Body of pancreas (tissue), 4 donors: ENCODE results near the gene PKNOX2. TPM values are rescaled to one million over a fixed set of nuclear protein-coding genes. Genes with fewer than 3 reads are reported as not detected.

Source experiments
- ATAC-seq: fragments of 150-250 bp; one replicate; pipeline ENCODE4 v1.9.1; 2016
- DNase-seq, 4 donors: peaks; one replicate each; pipeline ENCODE4 v3.0.0-alpha.2; 2019
- H3K27ac ChIP-seq, 4 donors: fragments of 200-600 bp; sonication (generic); 1 replicate in 3 of 4; 2 replicates in 1 of 4; pipeline versions ENCODE4 v1.5.1 to v1.6.1; 2016 to 2019; ENCODE audit warnings: mild to moderate bottlenecking in 1 of 4, mixed read lengths in 1 of 4, moderate library complexity in 1 of 4
- H3K27me3 ChIP-seq, 2 donors: fragments of 200-600 bp; sonication (generic); one replicate each; pipeline ENCODE4 v1.6.0; 2016; ENCODE audit warnings: mild to moderate bottlenecking in 1 of 2
- H3K36me3 ChIP-seq, 2 donors: fragments of 200-600 bp; sonication (generic); replicated peaks in 1 of 2; 2 replicates each; pipeline ENCODE4 v1.5.1; 2016; ENCODE audit warnings: low read depth in 2 of 2; ENCODE audit not compliant: insufficient read depth in 1 of 2
- H3K4me1 ChIP-seq: fragments of 200-600 bp; sonication (generic); one replicate; pipeline ENCODE4 v1.6.0; 2016
- H3K4me3 ChIP-seq, 2 donors: fragments of 200-600 bp; sonication (generic); 1 replicate in 1 of 2; 2 replicates in 1 of 2; pipeline ENCODE4 v1.5.1; 2016 to 2019
- H3K9me3 ChIP-seq, 3 donors: fragments of 200-600 bp; sonication (generic); 1 replicate in 2 of 3; 2 replicates in 1 of 3; pipeline ENCODE4 v1.5.1; 2016
- CTCF ChIP-seq, 7 experiments: fragments of 450-650 bp in 4 of 7; fragments of 200-600 bp in 3 of 7; sonication (generic) in 3 of 7; IDR thresholded peaks; one replicate each; pipeline ENCODE4 v1.5.1; 2016 to 2019; ENCODE audit warnings: antibody characterized with exemption in 7 of 7
- POLR2A ChIP-seq, 3 donors: fragments of 450-650 bp; IDR thresholded peaks; one replicate each; pipeline ENCODE4 v1.6.1; 2016; ENCODE audit warnings: antibody characterized with exemption in 3 of 3, mild to moderate bottlenecking in 2 of 3
- WGBS, 2 donors: methylation state at CpG; one replicate each; pipeline ENCODE4 v1.1.5; 2017; 5-methylcytosine and 5-hydroxymethylcytosine counted together
- intact Hi-C: fragments of 100-400 bp; cut with DNase I; formaldehyde crosslinking; loops from one replicate; pipeline ENCODE4 v1.15.1; 2023
- total RNA-seq, 2 donors: library from RNA; depleted of rRNA; stranded (reverse); fragments of >200 nt; gene quantifications; one replicate each; pipeline ENCODE4 v1.1.0, GENCODE V29; 2016

PKNOX2 gene
- total RNA-seq, 2 donors from 2014 or later = 4.2 to 4.9 TPM

GRCh38 chr11:125412177-125412496 lies 247.6 kb downstream of the PKNOX2 start:
- WGBS, 2 donors = 85 to 88% methylated on average over 7 of the region's 7 CpGs

DNA sequence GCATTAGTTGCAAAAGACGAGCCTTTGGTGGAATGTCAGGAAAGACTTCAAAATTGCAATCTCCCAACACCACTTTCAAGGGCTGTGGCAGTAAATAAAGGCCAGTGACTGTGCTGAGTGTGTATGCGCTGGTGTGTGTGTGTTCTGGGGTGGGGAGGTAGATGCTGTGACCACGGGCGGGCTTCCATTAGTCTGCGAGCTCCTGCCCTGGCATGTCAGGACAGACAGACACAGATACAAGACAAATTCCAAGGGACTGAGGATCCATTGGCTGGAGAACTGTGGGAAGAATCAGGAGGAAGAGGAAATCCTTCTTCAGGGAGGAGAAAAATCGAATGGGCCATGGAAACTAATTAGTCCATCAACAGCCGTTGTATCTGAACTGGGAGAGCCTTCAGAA lies 248.0 kb downstream of the PKNOX2 start:
- Histone ChIP-seq H3K4me3 (no peak overlapping the region), H3K4me1 (no peaks in the 10 kb centered on the region), H3K27me3 (no peaks in the 10 kb centered on the region), H3K36me3 (peaks cover 0 to 1% of the 10 kb centered on the region in 2 donors), H3K9me3 (no peaks in the 10 kb centered on the region), H3K27ac (no peak overlapping the region)
- ATAC-seq (no peak), DNase-seq (no peak)
- intact Hi-C loops = no loop called here
- TF ChIP-seq POLR2A (IDR thresholded peaks at IDR 0.05) (no peak), CTCF (IDR thresholded peaks at IDR 0.05) (no peak)
- WGBS, 2 donors = 79 to 85% methylated on average over 7 of the region's 7 CpGs

More at GRCh38 chr11:125412177-125412496, 247.6 kb downstream of the PKNOX2 start:
- intact Hi-C loops = no loop called here
- no peaks in the 10 kb centered on the region for H3K4me1 ChIP-seq
- H3K9me3 ChIP-seq = no peaks in the 10 kb centered on the region
- peaks cover 0 to 1% of the 10 kb centered on the region in 2 donors for H3K36me3 ChIP-seq
- ATAC-seq = no peak
- DNase-seq = no peak
- H3K27me3 ChIP-seq = no peaks in the 10 kb centered on the region
- no peak overlapping the region for H3K27ac ChIP-seq
- no peak for TF ChIP-seq CTCF (IDR thresholded peaks at IDR 0.05)
- no peak for TF ChIP-seq POLR2A (IDR thresholded peaks at IDR 0.05)
- H3K4me3 ChIP-seq = no peak overlapping the region

DNA sequence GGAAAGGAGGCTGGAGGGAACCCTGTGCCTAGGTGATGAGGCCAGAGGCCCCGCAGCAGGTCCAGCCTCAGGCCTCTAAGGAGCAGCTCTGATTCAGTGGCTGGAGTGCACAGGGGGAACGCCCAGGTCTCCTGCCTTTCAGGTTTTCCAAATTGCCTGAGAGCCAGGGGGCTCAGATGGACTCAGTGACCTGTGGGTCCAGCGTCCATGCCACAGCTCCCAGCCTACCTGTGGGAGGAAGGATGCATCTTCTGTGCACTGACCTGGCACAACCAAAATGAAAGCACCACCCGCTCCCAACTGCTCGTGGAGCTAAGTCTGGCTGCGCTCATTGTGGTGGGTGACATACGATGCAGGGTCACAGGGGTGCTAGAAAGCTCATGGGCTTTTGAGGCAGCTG lies 248.7 kb downstream of the PKNOX2 start:
- 75 to 76% methylated on average over 5 to 7 of the region's 7 CpGs for WGBS, 2 donors
- intact Hi-C loops = no loop called here
- DNase-seq = no peak

DNA sequence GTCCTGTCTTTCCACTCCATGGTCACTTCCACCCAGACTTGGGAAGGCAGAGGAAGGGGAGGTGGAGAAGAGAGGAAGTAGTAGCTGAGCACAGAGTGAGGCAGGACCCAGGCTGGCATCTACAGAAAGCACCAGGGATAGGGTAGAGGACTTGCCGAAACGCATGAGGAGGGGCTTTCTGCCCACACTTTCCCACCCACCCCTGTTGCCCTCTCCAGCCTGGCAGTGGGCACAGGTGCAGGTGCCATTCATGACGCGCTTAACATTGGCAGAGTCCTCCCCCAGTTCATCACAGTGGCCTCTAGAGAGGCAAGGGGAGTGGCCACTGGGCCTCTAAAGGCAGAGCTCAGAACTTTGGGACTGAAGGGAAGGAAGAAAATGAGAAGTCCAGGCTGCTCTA lies 249.6 kb downstream of the PKNOX2 start:
- intact Hi-C loops = no loop called here
- Histone ChIP-seq H3K27me3 (no peaks in the 10 kb centered on the region), H3K27ac (no peak overlapping the region), H3K4me1 (no peaks in the 10 kb centered on the region), H3K9me3 (no peaks in the 10 kb centered on the region), H3K36me3 (peaks cover 0 to 1% of the 10 kb centered on the region in 2 donors), H3K4me3 (no peak overlapping the region)
- DNase-seq (no peak), ATAC-seq (no peak)
- TF ChIP-seq POLR2A (IDR thresholded peaks at IDR 0.05) (no peak), CTCF (IDR thresholded peaks at IDR 0.05) (no peak)
- 85 to 96% methylated on average over 4 of the region's 4 CpGs for WGBS, 2 donors

More for the DNA sequence above, 248.7 kb downstream of the PKNOX2 start:
- ATAC-seq = no peak
- H3K27me3 ChIP-seq = no peaks in the 10 kb centered on the region
- TF ChIP-seq CTCF (IDR thresholded peaks at IDR 0.05) (no peak), POLR2A (IDR thresholded peaks at IDR 0.05) (no peak)
- peaks cover 0 to 1% of the 10 kb centered on the region in 2 donors for H3K36me3 ChIP-seq
- no peak overlapping the region for H3K27ac ChIP-seq
- H3K4me1 ChIP-seq = no peaks in the 10 kb centered on the region
- no peaks in the 10 kb centered on the region for H3K9me3 ChIP-seq
- no peak overlapping the region for H3K4me3 ChIP-seq
